Stomach (tissue), 19 donors: ENCODE results near the gene SPATA12. TPM values are rescaled to one million over a fixed set of nuclear protein-coding genes. Genes with fewer than 3 reads are reported as not detected.

Source experiments
- DNase-seq, 2 donors: peaks; one replicate each; pipeline versions ENCODE4 v3.0.0 to v3.0.0-alpha.2; 2013 to 2019
- H3K27ac ChIP-seq, 5 donors: fragments of 200-600 bp in 4 of 5; sonication (generic) in 4 of 5; one replicate each; pipeline ENCODE4 v1.5.1; 2013 to 2019; ENCODE audit warnings: mild to moderate bottlenecking in 1 of 5, moderate library complexity in 1 of 5
- H3K27me3 ChIP-seq, 3 donors: fragments of 200-600 bp; sonication (generic); one replicate each; pipeline ENCODE4 v1.5.1; 2017 to 2019; ENCODE audit warnings: mixed run types in 1 of 3
- H3K36me3 ChIP-seq, 4 donors: fragments of 200-600 bp; sonication (generic); 1 replicate in 3 of 4; 2 replicates in 1 of 4; pipeline ENCODE4 v1.5.1; 2016 to 2019
- H3K4me1 ChIP-seq, 4 donors: fragments of 200-600 bp; sonication (generic); one replicate each; pipeline ENCODE4 v1.5.1; 2016 to 2019
- H3K4me3 ChIP-seq, 4 donors: fragments of 200-600 bp; sonication (generic) in 3 of 4; one replicate each; pipeline ENCODE4 v1.5.1; 2016 to 2019; ENCODE audit warnings: mild to moderate bottlenecking in 1 of 4
- H3K9me3 ChIP-seq, 4 donors: fragments of 200-600 bp; sonication (generic); one replicate each; pipeline ENCODE4 v1.5.1; 2016 to 2019
- EP300 ChIP-seq: sonication (generic); formaldehyde crosslinking; IDR thresholded peaks from one replicate; pipeline ENCODE4 v1.6.1; 2017; ENCODE audit warnings: antibody characterized with exemption
- POLR2A ChIP-seq, 4 donors: fragments of 450-650 bp; IDR thresholded peaks; one replicate each; pipeline ENCODE4 v1.6.1; 2016; ENCODE audit warnings: antibody characterized with exemption in 4 of 4, control low read depth in 2 of 4, mild to moderate bottlenecking in 1 of 4, moderate library complexity in 1 of 4
- POLR2AphosphoS5 ChIP-seq, 3 donors: sonication (generic); formaldehyde crosslinking; IDR thresholded peaks; one replicate each; pipeline ENCODE4 v1.6.1; 2016; ENCODE audit warnings: antibody characterized with exemption in 3 of 3
- WGBS, 5 donors: extraction: QIAGEN DNeasy Blood & Tissue Kit in 3 of 5; methylation state at CpG; one replicate each; pipeline versions ENCODE4 v1.1.5 to v1.1.7; 2013 to 2018; 5-methylcytosine and 5-hydroxymethylcytosine counted together
- intact Hi-C: fragments of 100-400 bp; cut with DNase I; formaldehyde crosslinking; loops from one replicate; pipeline ENCODE4 v1.15.1; 2023; ENCODE audit warnings: low total_unique reads
- long read RNA-seq, 10 donors: transcript quantifications; one replicate each; lab custom pipeline, GENCODE V29; 2026
- polyA plus RNA-seq, 3 donors: library from polyadenylated mRNA; stranded (reverse); fragments of 200-250 nt; gene quantifications; one replicate each; pipeline ENCODE4 v1.2.3, GENCODE V29; 2013
- total RNA-seq, 5 donors: library from RNA; depleted of rRNA; stranded (reverse); fragments of >200 nt; gene quantifications; one replicate each; pipeline versions ENCODE4 v1.1.0 to v1.2.3, GENCODE V29; 2014 to 2016
- TF ChIP-seq, protein P1 (sequence below), 7 experiments: fragments of 450-650 bp in 4 of 7; fragments of 200-600 bp in 3 of 7; sonication (generic) in 3 of 7; IDR thresholded peaks; one replicate each; pipeline ENCODE4 v1.5.1; 2016 to 2019; ENCODE audit warnings: antibody characterized with exemption in 7 of 7, control low read depth in 2 of 7, mild to moderate bottlenecking in 1 of 7
- donor health status: healthy with polysubstance abuse.
- donor health status: Bipolar disorder and iron deficiency.
- donor health status: healthy.

The SPATA12 gene, protein sequence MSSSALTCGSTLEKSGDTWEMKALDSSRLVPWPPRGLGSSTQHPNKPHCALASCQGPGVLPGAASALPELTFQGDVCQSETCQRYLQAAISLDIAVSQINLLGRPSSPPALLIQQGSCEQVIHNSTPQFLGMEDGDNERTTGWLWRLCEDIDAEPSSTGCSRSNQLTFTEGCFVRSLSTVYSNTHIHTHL
- total RNA-seq (not detected), polyA plus RNA-seq (under 1 TPM in 2 of 3 donors, not detected in 1; 0.05 to 0.31 TPM)
- long read RNA-seq, donor 1: 0 reads
- long read RNA-seq, donor 2: 0 reads
- long read RNA-seq, donor 3: 0 reads
- long read RNA-seq, donor 4: 0 reads
- long read RNA-seq, donor 5: 0 reads
- long read RNA-seq, donor 6: 0 reads
- long read RNA-seq, donor 7: 0 reads
- long read RNA-seq, donor 8: 0 reads
- long read RNA-seq, donor 9: 0 reads
- long read RNA-seq, donor 10: 0 reads

- peaks cover 17 to 43% (median 30%) of the 10 kb centered on the region in 4 donors for H3K4me1 ChIP-seq
- no peaks in the 10 kb centered on the region for H3K9me3 ChIP-seq
- intact Hi-C loops: no loop called here
- H3K27me3 ChIP-seq: no peaks in the 10 kb centered on the region
- H3K27ac ChIP-seq: peak within 1 kb of the TSS; percentile 67 to 84 (median 74)
- H3K36me3 ChIP-seq: no peaks in the 10 kb centered on the region
- peak; percentile 76 to 94 for DNase-seq
- WGBS, 5 donors: 37 to 56% (median 44%) methylated on average over 11 of the region's 11 CpGs
- TF ChIP-seq POLR2A (IDR thresholded peaks at IDR 0.05) (no peak), POLR2AphosphoS5 (IDR thresholded peaks at IDR 0.05) (peak in 1 of 3 donors; percentile 89), EP300 (no peak)
- TF ChIP-seq, protein P1, sequence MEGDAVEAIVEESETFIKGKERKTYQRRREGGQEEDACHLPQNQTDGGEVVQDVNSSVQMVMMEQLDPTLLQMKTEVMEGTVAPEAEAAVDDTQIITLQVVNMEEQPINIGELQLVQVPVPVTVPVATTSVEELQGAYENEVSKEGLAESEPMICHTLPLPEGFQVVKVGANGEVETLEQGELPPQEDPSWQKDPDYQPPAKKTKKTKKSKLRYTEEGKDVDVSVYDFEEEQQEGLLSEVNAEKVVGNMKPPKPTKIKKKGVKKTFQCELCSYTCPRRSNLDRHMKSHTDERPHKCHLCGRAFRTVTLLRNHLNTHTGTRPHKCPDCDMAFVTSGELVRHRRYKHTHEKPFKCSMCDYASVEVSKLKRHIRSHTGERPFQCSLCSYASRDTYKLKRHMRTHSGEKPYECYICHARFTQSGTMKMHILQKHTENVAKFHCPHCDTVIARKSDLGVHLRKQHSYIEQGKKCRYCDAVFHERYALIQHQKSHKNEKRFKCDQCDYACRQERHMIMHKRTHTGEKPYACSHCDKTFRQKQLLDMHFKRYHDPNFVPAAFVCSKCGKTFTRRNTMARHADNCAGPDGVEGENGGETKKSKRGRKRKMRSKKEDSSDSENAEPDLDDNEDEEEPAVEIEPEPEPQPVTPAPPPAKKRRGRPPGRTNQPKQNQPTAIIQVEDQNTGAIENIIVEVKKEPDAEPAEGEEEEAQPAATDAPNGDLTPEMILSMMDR (IDR thresholded peaks at IDR 0.05): no peak
- no peak within 1 kb of the TSS for H3K4me3 ChIP-seq
Observed at GRCh38 chr3:57060089-57060821, at the start of gene SPATA12. SPATA12 (plus strand) TSS chr3:57060664; CDS start chr3:57073695, 13,031 bp downstream.

DNA sequence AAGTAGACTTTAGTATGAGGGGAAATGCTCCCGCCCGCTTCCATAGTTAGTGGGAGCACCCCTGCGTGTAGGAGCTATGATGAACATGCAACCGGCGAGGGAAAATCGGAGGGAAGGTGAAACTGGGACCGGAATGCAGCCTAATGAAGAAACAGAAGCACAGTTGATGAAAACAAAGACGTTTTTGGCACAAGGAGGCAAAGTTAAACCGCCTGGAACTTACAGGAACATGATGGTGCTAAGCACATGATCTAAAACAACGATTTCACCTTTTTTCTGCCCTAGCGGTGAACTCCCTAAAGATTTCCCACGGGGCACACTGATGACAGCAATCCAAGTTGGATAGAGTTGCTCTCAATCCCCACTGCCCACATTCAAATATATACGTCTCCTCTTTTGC is 49.4 kb upstream of the SPATA12 start:
- Histone ChIP-seq H3K4me1 (peaks cover 22 to 72% (median 43%) of the 10 kb centered on the region in 4 donors), H3K27ac (peak overlapping the region in 2 of 5 donors; percentile 14 to 70), H3K4me3 (no peak overlapping the region), H3K27me3 (no peaks in the 10 kb centered on the region), H3K9me3 (no peaks in the 10 kb centered on the region), H3K36me3 (no peaks in the 10 kb centered on the region)
- intact Hi-C loops: no loop called here
- TF ChIP-seq POLR2AphosphoS5 (IDR thresholded peaks at IDR 0.05): no peak
- TF ChIP-seq, protein P1 (IDR thresholded peaks at IDR 0.05): no peak
- no peak for TF ChIP-seq POLR2A (IDR thresholded peaks at IDR 0.05)
- no peak for TF ChIP-seq EP300
- 77 to 89% (median 85%) methylated on average over 13 of the region's 13 CpGs for WGBS, 5 donors
- no peak for DNase-seq

- H3K4me1 ChIP-seq: peaks cover 11 to 60% (median 33%) of the 10 kb centered on the region in 4 donors
- TF ChIP-seq POLR2AphosphoS5 (IDR thresholded peaks at IDR 0.05): no peak
- no peak for TF ChIP-seq EP300
- no peak for TF ChIP-seq POLR2A (IDR thresholded peaks at IDR 0.05)
- TF ChIP-seq, protein P1 (IDR thresholded peaks at IDR 0.05): no peak
- H3K27me3 ChIP-seq: no peaks in the 10 kb centered on the region
- H3K36me3 ChIP-seq: no peaks in the 10 kb centered on the region
- no peaks in the 10 kb centered on the region for H3K9me3 ChIP-seq
- intact Hi-C loops: no loop called here
- no peak for DNase-seq
- H3K4me3 ChIP-seq: no peak overlapping the region
- H3K27ac ChIP-seq: no peak overlapping the region
- WGBS, 5 donors: 88 to 99% (median 98%) methylated on average over 6 to 22 of the region's 22 CpGs
Observed at GRCh38 chr3:57012847-57013246, 47.6 kb upstream of the SPATA12 start.

DNA sequence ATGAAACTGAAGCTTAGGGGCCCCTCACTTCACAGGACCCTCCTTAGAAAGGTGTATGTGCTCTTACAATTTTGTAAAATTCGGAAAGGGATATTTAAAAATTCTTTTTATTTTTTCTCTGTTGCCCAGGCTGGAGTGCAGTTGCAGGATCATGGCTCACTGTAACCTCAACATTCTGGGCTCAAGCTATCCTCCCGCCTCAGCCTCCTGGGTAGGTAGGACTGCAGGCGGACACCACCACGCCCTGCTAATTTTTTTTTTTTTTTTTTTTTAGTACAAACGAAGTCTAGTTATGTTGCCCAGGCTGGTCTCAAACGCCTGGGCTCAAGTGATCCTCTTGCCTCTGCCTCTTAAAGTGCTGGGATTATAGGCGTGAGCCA is 45.1 kb upstream of the SPATA12 start:
- no peak for DNase-seq
- intact Hi-C loops: no loop called here
- WGBS, 5 donors: 77 to 87% (median 83%) methylated on average over 7 of the region's 7 CpGs
- Histone ChIP-seq H3K9me3 (no peaks in the 10 kb centered on the region), H3K36me3 (no peaks in the 10 kb centered on the region), H3K27ac (peak overlapping the region in 4 of 5 donors; percentile 57 to 67 (median 60)), H3K4me1 (peaks cover 0 to 38% (median 18%) of the 10 kb centered on the region in 4 donors), H3K4me3 (no peak overlapping the region), H3K27me3 (no peaks in the 10 kb centered on the region)
- TF ChIP-seq POLR2A (IDR thresholded peaks at IDR 0.05): no peak
- TF ChIP-seq EP300: no peak
- TF ChIP-seq, protein P1 (IDR thresholded peaks at IDR 0.05): no peak
